Measurements from ENCODE around the gene SRSF1.

- TF ChIP-seq, protein P1, sequence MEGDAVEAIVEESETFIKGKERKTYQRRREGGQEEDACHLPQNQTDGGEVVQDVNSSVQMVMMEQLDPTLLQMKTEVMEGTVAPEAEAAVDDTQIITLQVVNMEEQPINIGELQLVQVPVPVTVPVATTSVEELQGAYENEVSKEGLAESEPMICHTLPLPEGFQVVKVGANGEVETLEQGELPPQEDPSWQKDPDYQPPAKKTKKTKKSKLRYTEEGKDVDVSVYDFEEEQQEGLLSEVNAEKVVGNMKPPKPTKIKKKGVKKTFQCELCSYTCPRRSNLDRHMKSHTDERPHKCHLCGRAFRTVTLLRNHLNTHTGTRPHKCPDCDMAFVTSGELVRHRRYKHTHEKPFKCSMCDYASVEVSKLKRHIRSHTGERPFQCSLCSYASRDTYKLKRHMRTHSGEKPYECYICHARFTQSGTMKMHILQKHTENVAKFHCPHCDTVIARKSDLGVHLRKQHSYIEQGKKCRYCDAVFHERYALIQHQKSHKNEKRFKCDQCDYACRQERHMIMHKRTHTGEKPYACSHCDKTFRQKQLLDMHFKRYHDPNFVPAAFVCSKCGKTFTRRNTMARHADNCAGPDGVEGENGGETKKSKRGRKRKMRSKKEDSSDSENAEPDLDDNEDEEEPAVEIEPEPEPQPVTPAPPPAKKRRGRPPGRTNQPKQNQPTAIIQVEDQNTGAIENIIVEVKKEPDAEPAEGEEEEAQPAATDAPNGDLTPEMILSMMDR (IDR thresholded peaks at IDR 0.05), result no peak
- TF ChIP-seq POLR2A (IDR thresholded peaks at IDR 0.05), result no peak
These were observed 53.2 kb downstream of the SRSF1 start for GRCh38 chr17:57953705-57954396.
